H9 (cell line): ENCODE data around the gene SCN8A. TPM values are rescaled to one million over a fixed set of nuclear protein-coding genes. Genes with fewer than 3 reads are reported as not detected.

Experiments used
- DNase-seq: peaks from one replicate; pipeline ENCODE4 v3.0.0-alpha.2; 2017
- H2AFZ ChIP-seq: one replicate; pipeline ENCODE4 v1.6.1; 2013; ENCODE audit warnings: mild to moderate bottlenecking, low read length, control low read depth, moderate library complexity
- H2AK5ac ChIP-seq: 2 replicates; pipeline ENCODE4 v1.6.1; 2013; ENCODE audit warnings: low read length, control low read depth, mixed read lengths; ENCODE audit not compliant: insufficient read length
- H2BK120ac ChIP-seq: one replicate; pipeline ENCODE4 v1.6.1; 2013; ENCODE audit warnings: low read depth, mild to moderate bottlenecking, low read length, control low read depth, inconsistent platforms; ENCODE audit not compliant: poor library complexity, severe bottlenecking
- H2BK12ac ChIP-seq: 2 replicates; pipeline ENCODE4 v1.6.1; 2013; ENCODE audit warnings: low read length, control low read depth, mixed read lengths, low read depth; ENCODE audit not compliant: insufficient read length
- H2BK15ac ChIP-seq: 2 replicates; pipeline ENCODE4 v1.6.1; 2013; ENCODE audit warnings: low read depth, low read length, control low read depth
- H2BK20ac ChIP-seq: one replicate; pipeline ENCODE4 v1.6.1; 2013; ENCODE audit warnings: low read depth, mild to moderate bottlenecking, low read length, control low read depth, inconsistent platforms; ENCODE audit not compliant: poor library complexity, severe bottlenecking
- H2BK5ac ChIP-seq: 2 replicates; pipeline ENCODE4 v1.6.1; 2013; ENCODE audit warnings: low read length, control low read depth, mixed read lengths; ENCODE audit not compliant: insufficient read length
- H3K14ac ChIP-seq: 2 replicates; pipeline ENCODE4 v1.6.1; 2013; ENCODE audit warnings: low read length, control low read depth; ENCODE audit not compliant: insufficient read depth
- H3K18ac ChIP-seq: 2 replicates; pipeline ENCODE4 v1.6.1; 2013; ENCODE audit warnings: low read depth, mild to moderate bottlenecking, mixed read lengths, low read length, control low read depth; ENCODE audit not compliant: insufficient read length
- H3K23ac ChIP-seq: 2 replicates; pipeline ENCODE4 v1.6.1; 2013; ENCODE audit warnings: low read length, control low read depth, mixed read lengths, low read depth; ENCODE audit not compliant: insufficient read length
- H3K23me2 ChIP-seq: 2 replicates; pipeline ENCODE4 v1.6.1; 2013; ENCODE audit warnings: low read depth, mild to moderate bottlenecking, mixed read lengths, low read length, control low read depth; ENCODE audit not compliant: insufficient read length, poor library complexity, severe bottlenecking
- H3K27ac ChIP-seq: 2 replicates; pipeline ENCODE4 v1.5.1; 2013; ENCODE audit warnings: low read length, control low read depth, mixed read lengths, low read depth; ENCODE audit not compliant: insufficient read length
- H3K27me3 ChIP-seq: 2 replicates; pipeline ENCODE4 v1.6.1; 2013; ENCODE audit warnings: low read length, control low read depth, inconsistent platforms; ENCODE audit not compliant: insufficient read depth
- H3K4ac ChIP-seq: 2 replicates; pipeline ENCODE4 v1.6.1; 2013; ENCODE audit warnings: low read depth, mild to moderate bottlenecking, control low read depth, inconsistent platforms, low read length, moderate library complexity
- H3K4me1 ChIP-seq: 2 replicates; pipeline ENCODE4 v1.6.1; 2013; ENCODE audit warnings: low read length, control low read depth, inconsistent platforms; ENCODE audit not compliant: insufficient read depth
- H3K4me2 ChIP-seq: 2 replicates; pipeline ENCODE4 v1.6.1; 2013; ENCODE audit warnings: low read length, control low read depth, mixed read lengths; ENCODE audit not compliant: insufficient read length, insufficient read depth
- H3K56ac ChIP-seq: 2 replicates; pipeline ENCODE4 v1.6.1; 2013; ENCODE audit warnings: low read depth, mild to moderate bottlenecking, mixed read lengths, low read length, control low read depth; ENCODE audit not compliant: insufficient read length
- H3K79me1 ChIP-seq: 2 replicates; pipeline ENCODE4 v1.6.1; 2013; ENCODE audit warnings: low read depth, mild to moderate bottlenecking, moderate library complexity, low read length, control low read depth, inconsistent platforms; ENCODE audit not compliant: insufficient read depth, poor library complexity, severe bottlenecking
- H3K79me2 ChIP-seq: 2 replicates; pipeline ENCODE4 v1.6.1; 2013; ENCODE audit warnings: low read length, control low read depth, inconsistent platforms; ENCODE audit not compliant: insufficient read depth
- H3K9ac ChIP-seq: 2 replicates; pipeline ENCODE4 v1.6.1; 2013; ENCODE audit warnings: low read length, control low read depth, mixed read lengths; ENCODE audit not compliant: insufficient read length; ENCODE audit errors: extremely low read depth
- H3K9me3 ChIP-seq: one replicate; pipeline ENCODE4 v1.6.1; 2013; ENCODE audit warnings: low read depth, low read length, inconsistent platforms; ENCODE audit not compliant: control insufficient read depth
- H3T11ph ChIP-seq: one replicate; pipeline ENCODE4 v1.6.1; 2013; ENCODE audit warnings: mild to moderate bottlenecking, low read length, control low read depth, inconsistent platforms
- H4K20me1 ChIP-seq: one replicate; pipeline ENCODE4 v1.6.1; 2013; ENCODE audit not compliant: control insufficient read depth, insufficient read length, insufficient read depth
- H4K5ac ChIP-seq: 2 replicates; pipeline ENCODE4 v1.6.1; 2013; ENCODE audit warnings: low read depth, mild to moderate bottlenecking, mixed read lengths, low read length, control low read depth; ENCODE audit not compliant: insufficient read length
- H4K8ac ChIP-seq: replicated peaks from 2 replicates; pipeline ENCODE4 v1.6.1; 2013; ENCODE audit warnings: low read length, control low read depth, mixed read lengths, low read depth; ENCODE audit not compliant: insufficient read length
- H4K91ac ChIP-seq: 2 replicates; pipeline ENCODE4 v1.6.1; 2013; ENCODE audit warnings: low read depth, mild to moderate bottlenecking, moderate library complexity, mixed read lengths, low read length, control low read depth; ENCODE audit not compliant: insufficient read length
- H3K27ac Mint-ChIP-seq, 3 experiments: 2 replicates in 2 of 3; 3 replicates in 1 of 3; pipeline ENCODE4 v1.8.0; 2020 to 2021; ENCODE audit warnings: mixed read lengths in 3 of 3, mild to moderate bottlenecking in 1 of 3, moderate library complexity in 1 of 3
- H3K27me3 Mint-ChIP-seq: 2 replicates; pipeline ENCODE4 v1.8.0; 2021; ENCODE audit warnings: low read depth, mild to moderate bottlenecking, moderate library complexity, mixed read lengths
- H3K36me3 Mint-ChIP-seq, 3 experiments: 2 replicates in 2 of 3; 3 replicates in 1 of 3; pipeline ENCODE4 v1.8.0; 2020 to 2021; ENCODE audit warnings: low read depth in 3 of 3, mixed read lengths in 3 of 3; ENCODE audit not compliant: insufficient read depth in 1 of 3
- H3K4me1 Mint-ChIP-seq, 2 experiments: 2 replicates each; pipeline ENCODE4 v1.8.0; 2020; ENCODE audit warnings: mixed read lengths in 2 of 2
- H3K4me3 Mint-ChIP-seq, 2 experiments: 2 replicates in 1 of 2; 3 replicates in 1 of 2; pipeline ENCODE4 v1.8.0; 2020 to 2021; ENCODE audit warnings: mild to moderate bottlenecking in 2 of 2, mixed read lengths in 2 of 2, moderate library complexity in 1 of 2
- H3K9me3 Mint-ChIP-seq, 2 experiments: 2 replicates in 1 of 2; 3 replicates in 1 of 2; pipeline ENCODE4 v1.8.0; 2020; ENCODE audit warnings: mild to moderate bottlenecking in 2 of 2, mixed read lengths in 2 of 2, moderate library complexity in 1 of 2
- WGBS: extraction: QIAGEN DNeasy Blood & Tissue Kit; methylation state at CpG from one replicate; pipeline ENCODE4 v1.1.7; 2013; ENCODE audit warnings: missing lambda C conversion rate, low lambda C conversion rate, mixed read lengths; ENCODE audit not compliant: insufficient read length; ENCODE audit errors: extremely low coverage; 5-methylcytosine and 5-hydroxymethylcytosine counted together
- total RNA-seq: library from RNA; stranded (reverse); gene quantifications from 2 replicates; pipeline ENCODE4 v1.2.1, GENCODE V29; 2021
- TF ChIP-seq, protein P1 (sequence below): fragments of 200-600 bp; sonication (generic); conservative IDR thresholded peaks from 3 replicates; pipeline ENCODE4 v1.8.0; 2021; ENCODE audit warnings: antibody characterized with exemption, mild to moderate bottlenecking

The SCN8A gene
- total RNA-seq, 1 experiment from 2014 or later: 15.2 TPM

DNA sequence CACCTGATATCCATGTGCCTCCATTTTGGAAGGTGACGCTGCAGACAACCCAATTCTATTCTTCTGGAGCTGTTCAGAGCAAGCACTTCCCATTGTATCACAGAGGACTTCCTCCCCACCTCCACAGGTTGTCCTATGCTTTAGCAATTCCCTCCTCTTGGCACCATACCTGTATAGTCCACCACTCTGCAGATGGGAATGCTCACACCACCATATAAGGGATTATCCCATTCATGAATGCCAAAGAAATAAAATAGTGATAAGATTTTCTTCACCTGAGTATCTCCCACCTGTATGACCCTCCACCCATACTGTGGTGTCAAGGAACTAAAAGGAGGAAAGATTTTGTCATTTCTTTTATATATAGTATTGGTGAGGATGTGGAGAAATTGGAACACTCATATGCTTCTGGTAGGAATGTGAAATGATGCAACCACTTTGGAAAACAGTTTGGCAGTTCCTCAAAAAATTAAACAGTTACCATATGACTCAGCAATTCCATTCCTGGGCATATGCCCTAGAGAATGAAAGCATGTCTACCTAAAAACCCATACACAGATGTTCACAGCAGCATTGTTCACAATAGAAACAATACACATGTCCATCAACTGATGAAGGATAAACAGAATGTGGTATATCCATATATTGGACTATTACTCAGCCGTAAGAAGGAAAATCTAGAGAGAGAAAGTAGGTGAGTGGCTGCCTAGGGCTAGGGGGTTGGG lies 182.3 kb downstream of the SCN8A start:
- H3K27ac ChIP-seq: no peak overlapping the region
- H3K36me3 Mint-ChIP-seq: peaks cover 38 to 57% (median 57%) of the 10 kb centered on the region in 3 experiments
- H2BK15ac ChIP-seq: no peak overlapping the region

More for the DNA sequence above, 182.3 kb downstream of the SCN8A start:
- no peaks in the 10 kb centered on the region for H3K9me3 ChIP-seq
- H3K79me1 ChIP-seq: no peaks in the 10 kb centered on the region
- H4K91ac ChIP-seq: no peak overlapping the region
- WGBS: no CpG with 5 or more reads among the region's 2 CpGs
- no peak overlapping the region for H3K4me2 ChIP-seq
- H3K14ac ChIP-seq: no peak overlapping the region
- no peak overlapping the region for H3K23ac ChIP-seq
- Mint-ChIP-seq H3K9me3 (no peaks in the 10 kb centered on the region), H3K27ac (no peak overlapping the region), H3K27me3 (no peaks in the 10 kb centered on the region), H3K4me3 (no peak overlapping the region), H3K4me1 (no peaks in the 10 kb centered on the region)
- no peak overlapping the region for H3K18ac ChIP-seq
- no peak overlapping the region for H3K9ac ChIP-seq
- no peak for DNase-seq
- no peaks in the 10 kb centered on the region for H3K79me2 ChIP-seq
- H2BK12ac ChIP-seq: no peak overlapping the region
- no peak overlapping the region for H2AFZ ChIP-seq
- H3T11ph ChIP-seq: no peak overlapping the region
- no peak overlapping the region for H3K4ac ChIP-seq
- H3K56ac ChIP-seq: no peak overlapping the region
- no peaks in the 10 kb centered on the region for H3K27me3 ChIP-seq
- H2BK20ac ChIP-seq: no peak overlapping the region
- no peaks in the 10 kb centered on the region for H3K23me2 ChIP-seq
- H3K4me1 ChIP-seq: no peaks in the 10 kb centered on the region
- H4K20me1 ChIP-seq: no peaks in the 10 kb centered on the region
- no peak overlapping the region for H2BK120ac ChIP-seq
- TF ChIP-seq, protein P1, sequence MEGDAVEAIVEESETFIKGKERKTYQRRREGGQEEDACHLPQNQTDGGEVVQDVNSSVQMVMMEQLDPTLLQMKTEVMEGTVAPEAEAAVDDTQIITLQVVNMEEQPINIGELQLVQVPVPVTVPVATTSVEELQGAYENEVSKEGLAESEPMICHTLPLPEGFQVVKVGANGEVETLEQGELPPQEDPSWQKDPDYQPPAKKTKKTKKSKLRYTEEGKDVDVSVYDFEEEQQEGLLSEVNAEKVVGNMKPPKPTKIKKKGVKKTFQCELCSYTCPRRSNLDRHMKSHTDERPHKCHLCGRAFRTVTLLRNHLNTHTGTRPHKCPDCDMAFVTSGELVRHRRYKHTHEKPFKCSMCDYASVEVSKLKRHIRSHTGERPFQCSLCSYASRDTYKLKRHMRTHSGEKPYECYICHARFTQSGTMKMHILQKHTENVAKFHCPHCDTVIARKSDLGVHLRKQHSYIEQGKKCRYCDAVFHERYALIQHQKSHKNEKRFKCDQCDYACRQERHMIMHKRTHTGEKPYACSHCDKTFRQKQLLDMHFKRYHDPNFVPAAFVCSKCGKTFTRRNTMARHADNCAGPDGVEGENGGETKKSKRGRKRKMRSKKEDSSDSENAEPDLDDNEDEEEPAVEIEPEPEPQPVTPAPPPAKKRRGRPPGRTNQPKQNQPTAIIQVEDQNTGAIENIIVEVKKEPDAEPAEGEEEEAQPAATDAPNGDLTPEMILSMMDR: no peak
- H4K8ac ChIP-seq: no peak overlapping the region
- H2AK5ac ChIP-seq: no peak overlapping the region
- no peak overlapping the region for H4K5ac ChIP-seq
- no peak overlapping the region for H2BK5ac ChIP-seq
